COLO829 (cell line): Measurements from ENCODE around the gene ACE.

Experiments
- DNase-seq: peaks from one replicate; pipeline ENCODE4 v3.0.0; 2012; ENCODE audit warnings: low spot score

Gene ACE

GRCh38 chr17:63491413-63491812 lies 14.6 kb downstream of the ACE start:
- DNase-seq = no peak

- DNase-seq = no peak
These were observed 15.2 kb downstream of the ACE start for GRCh38 chr17:63491977-63492618.

GRCh38 chr17:63492940-63493339 lies 16.1 kb downstream of the ACE start:
- DNase-seq = no peak

GRCh38 chr17:63493411-63493810 lies 16.6 kb downstream of the ACE start:
- DNase-seq = no peak

GRCh38 chr17:63494300-63494928 lies 17.6 kb downstream of the ACE start:
- no peak for DNase-seq

GRCh38 chr17:63495491-63495890 lies 18.6 kb downstream of the ACE start:
- DNase-seq = no peak

- DNase-seq = no peak
These were observed 19.3 kb downstream of the ACE start for GRCh38 chr17:63496177-63496576.

- no peak for DNase-seq
These were observed 20.0 kb downstream of the ACE start for GRCh38 chr17:63496663-63497400.

GRCh38 chr17:63497708-63498483 lies 21.0 kb downstream of the ACE start:
- no peak for DNase-seq

- no peak for DNase-seq
These were observed 21.9 kb downstream of the ACE start for GRCh38 chr17:63498626-63499195.

- no peak for DNase-seq
These were observed 23.9 kb downstream of the ACE start for GRCh38 chr17:63500543-63501390.

GRCh38 chr17:63503341-63503705 lies 26.5 kb downstream of the ACE start:
- DNase-seq = no peak

GRCh38 chr17:63504261-63504660 lies 27.4 kb downstream of the ACE start:
- no peak for DNase-seq

- no peak for DNase-seq
These were observed 28.5 kb downstream of the ACE start for GRCh38 chr17:63505341-63505740.

- DNase-seq = no peak
These were observed 29.8 kb downstream of the ACE start for GRCh38 chr17:63506627-63507026.

GRCh38 chr17:63511331-63511730 lies 34.5 kb downstream of the ACE start:
- DNase-seq = no peak

- DNase-seq = no peak
These were observed 35.5 kb downstream of the ACE start for GRCh38 chr17:63512388-63512787.

GRCh38 chr17:63512896-63513644 lies 36.2 kb downstream of the ACE start:
- no peak for DNase-seq

GRCh38 chr17:63514477-63514876 lies 37.6 kb downstream of the ACE start:
- no peak for DNase-seq

- DNase-seq = no peak
These were observed 38.1 kb downstream of the ACE start for GRCh38 chr17:63514974-63515373.

- no peak for DNase-seq
These were observed 38.6 kb downstream of the ACE start for GRCh38 chr17:63515426-63515825.
